K562 (cell line): Measurements from ENCODE around the gene MALSU1. TPM values are rescaled to one million over a fixed set of nuclear protein-coding genes. Genes with fewer than 3 reads are reported as not detected.

Source experiments
- BCOR ChIP-seq: fragments of 450-650 bp; IDR thresholded peaks from 2 replicates; pipeline ENCODE4 v1.6.1; 2016
- DLX4 ChIP-seq: fragments of 250-450 bp; sonication (Bioruptor Pico); IDR thresholded peaks from 2 replicates; pipeline ENCODE4 v1.6.1; 2021; ENCODE audit warnings: mild to moderate bottlenecking
- KAT8 ChIP-seq: fragments of 450-650 bp; IDR thresholded peaks from 2 replicates; pipeline ENCODE4 v1.6.1; 2016; ENCODE audit warnings: low read depth, mild to moderate bottlenecking
- MECOM ChIP-seq: fragments of 250-450 bp; sonication (Bioruptor Pico); IDR thresholded peaks from 2 replicates; pipeline ENCODE4 v1.8.0; 2022; ENCODE audit warnings: inconsistent platforms
- PHB ChIP-seq: fragments of 250-450 bp; sonication (Bioruptor Pico); IDR thresholded peaks from 2 replicates; pipeline ENCODE4 v1.5.0; 2021
- PURB ChIP-seq: sonication (generic); formaldehyde crosslinking; IDR thresholded peaks from 2 replicates; pipeline ENCODE4 v1.9.0; 2021; ENCODE audit warnings: low read depth, mild to moderate bottlenecking, missing genetic modification reagents
- STAG1 ChIP-seq: sonication (generic); formaldehyde crosslinking; IDR thresholded peaks from 2 replicates; pipeline ENCODE4 v1.5.0; 2020; ENCODE audit warnings: missing genetic modification reagents, borderline replicate concordance
- ZBTB12 ChIP-seq: fragments of 250-450 bp; sonication (Bioruptor Pico); IDR thresholded peaks from 2 replicates; pipeline ENCODE4 v1.4.0; 2020
- ZBTB40 ChIP-seq, 2 experiments: fragments of 450-650 bp in 1 of 2; sonication (generic) in 1 of 2; formaldehyde crosslinking in 1 of 2; IDR thresholded peaks; 2 replicates each; pipeline versions ENCODE4 v1.7.1 to v1.9.0; 2016 to 2022; ENCODE audit warnings: inconsistent platforms in 1 of 2, mild to moderate bottlenecking in 1 of 2, missing genetic modification reagents in 1 of 2
- ZNF134 ChIP-seq: fragments of 250-450 bp; sonication (Bioruptor Pico); conservative IDR thresholded peaks from 2 replicates; pipeline ENCODE4 v1.4.0; 2020
- ZNF174 ChIP-seq: fragments of 250-450 bp; sonication (Bioruptor Pico); IDR thresholded peaks from 2 replicates; pipeline ENCODE4 v1.4.0; 2020; ENCODE audit warnings: mild to moderate bottlenecking
- ZNF311 ChIP-seq: fragments of 250-450 bp; sonication (Bioruptor Pico); IDR thresholded peaks from 2 replicates; pipeline ENCODE4 v1.4.0; 2020; ENCODE audit warnings: mild to moderate bottlenecking, moderate library complexity
- polyA plus RNA-seq, 8 experiments: library from polyadenylated mRNA; depleted of rRNA in 4 of 8; stranded (reverse) in 5 of 8; unstranded in 3 of 8; fragments of >200 nt; fragmentation: Nextera tagmentation in 2 of 8; fragmentation: Illumina TruSeq in 1 of 8; extraction: Ambion mirVana in 2 of 8; extraction: Trizol in 1 of 8; gene quantifications; 2 replicates each; pipeline versions ENCODE4 v1.2.1 to v1.2.3, GENCODE V29; 2011 to 2014; ENCODE audit warnings: inconsistent platforms in 1 of 8, missing spikeins in 1 of 8
- total RNA-seq, 7 experiments: library from RNA; depleted of rRNA in 6 of 7; stranded (reverse); fragments of >200 nt in 6 of 7; fragmentation: Illumina TruSeq in 2 of 7; extraction: Trizol in 2 of 7; gene quantifications; 2 replicates each; pipeline versions ENCODE4 v1.2.1 to v1.2.3, GENCODE V29; 2011 to 2021; ENCODE audit warnings: low replicate concordance in 1 of 7
- TF ChIP-seq, protein P1 (sequence below): fragments of 250-450 bp; sonication (Bioruptor Pico); IDR thresholded peaks from 2 replicates; pipeline ENCODE4 v1.5.0; 2021; ENCODE audit warnings: mild to moderate bottlenecking, moderate library complexity
- TF ChIP-seq, protein P2 (sequence below): sonication (generic); formaldehyde crosslinking; IDR thresholded peaks from 2 replicates; pipeline ENCODE4 v1.9.0; 2022; ENCODE audit warnings: mild to moderate bottlenecking, missing genetic modification reagents

The MALSU1 gene
- total and polyA plus RNA-seq, 9 of the 15 experiments (the other 6 are each of a cell fraction or from before 2014, with no cell fraction given): 12.3 to 308 (median 81.2) TPM

DNA sequence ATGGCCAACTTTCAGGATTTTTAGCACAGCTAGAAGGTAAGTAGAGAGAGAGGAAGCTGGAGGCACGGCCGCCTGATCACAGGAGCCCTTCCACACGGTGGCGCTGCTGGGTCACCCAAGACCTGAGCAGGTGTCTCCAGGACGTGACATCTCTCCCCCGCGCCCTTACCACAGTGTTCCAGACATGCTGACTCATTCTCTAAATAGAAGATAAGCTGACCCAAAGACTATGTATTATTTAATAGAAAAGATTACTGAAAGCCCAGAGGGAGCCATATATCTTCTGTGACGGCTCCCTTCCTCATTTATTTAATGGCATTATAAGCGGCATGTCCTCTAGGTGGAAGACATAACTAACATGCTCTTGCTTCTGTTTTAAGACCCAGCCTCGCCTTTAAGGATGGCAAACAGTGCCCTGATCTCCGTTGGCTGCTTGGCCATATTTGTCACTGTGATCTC, 26.0 kb upstream of the MALSU1 start (continued):
- TF ChIP-seq, protein P1, sequence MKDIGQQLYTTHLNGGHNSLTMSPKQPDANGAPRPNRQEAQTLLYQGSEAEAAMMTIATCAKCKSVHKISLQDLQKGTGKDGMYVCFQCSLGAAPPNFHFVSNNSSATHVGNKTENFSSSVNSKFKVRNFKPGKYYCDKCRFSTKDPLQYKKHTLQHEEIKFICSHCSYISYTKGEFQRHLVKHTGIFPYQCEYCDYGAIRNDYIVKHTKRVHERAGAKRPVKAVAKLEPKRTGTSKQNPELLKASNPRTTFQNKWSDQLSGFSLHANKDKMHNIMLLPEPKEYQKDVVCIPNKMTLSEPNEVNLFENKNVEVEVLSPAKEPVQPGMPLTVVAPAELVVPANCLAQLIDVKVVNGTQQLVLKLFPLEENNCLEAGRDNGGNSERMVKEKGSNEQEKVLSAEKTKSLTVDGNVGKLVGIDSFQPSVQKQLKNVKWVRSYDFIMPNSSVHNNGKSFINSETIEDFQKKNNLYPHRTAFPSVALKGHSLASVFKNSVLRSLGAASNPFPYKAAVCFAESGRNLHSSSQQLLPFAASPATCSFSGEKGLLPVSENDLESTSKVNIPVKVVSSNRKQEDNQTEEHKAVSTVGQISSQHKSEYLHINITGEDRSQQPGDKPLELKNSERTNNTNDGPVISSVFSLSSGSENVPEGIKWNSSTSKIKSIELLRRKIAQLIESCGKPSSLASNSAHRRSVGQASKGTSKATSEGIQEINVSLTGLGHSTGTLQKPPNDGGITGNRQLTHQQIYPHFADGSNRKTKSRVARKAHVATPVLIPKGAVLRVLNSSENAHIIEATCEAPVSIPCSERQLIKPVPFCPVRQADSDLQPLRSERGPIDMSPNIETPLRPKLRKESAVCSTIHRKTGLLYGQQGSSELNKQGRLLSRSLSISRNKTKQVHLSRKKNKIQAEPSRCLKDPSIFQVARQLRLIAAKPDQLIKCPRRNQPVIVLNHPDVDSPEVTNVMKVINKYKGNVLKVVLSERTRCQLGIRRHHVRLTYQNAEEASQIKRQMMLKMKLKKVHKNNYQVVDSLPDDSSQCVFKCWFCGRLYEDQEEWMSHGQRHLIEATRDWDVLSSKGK (CRISPR knock-in tag): no peak
- TF ChIP-seq DLX4 (CRISPR knock-in tag): no peak
- TF ChIP-seq STAG1 (CRISPR knock-in tag): no peak; the same call in 1 of the 2 replicates
- TF ChIP-seq MECOM: no peak
- no peak for TF ChIP-seq BCOR
- no peak for TF ChIP-seq ZBTB40 (IDR thresholded peaks at IDR 0.05)
- no peak for TF ChIP-seq ZBTB40 (CRISPR knock-in tag; IDR thresholded peaks at IDR 0.05)
- no peak for TF ChIP-seq PURB (CRISPR knock-in tag)
- TF ChIP-seq ZNF134 (CRISPR knock-in tag): no peak
- no peak for TF ChIP-seq KAT8
- no peak for TF ChIP-seq ZNF174 (CRISPR knock-in tag)
- no peak for TF ChIP-seq PHB (CRISPR knock-in tag)
- TF ChIP-seq, protein P2, sequence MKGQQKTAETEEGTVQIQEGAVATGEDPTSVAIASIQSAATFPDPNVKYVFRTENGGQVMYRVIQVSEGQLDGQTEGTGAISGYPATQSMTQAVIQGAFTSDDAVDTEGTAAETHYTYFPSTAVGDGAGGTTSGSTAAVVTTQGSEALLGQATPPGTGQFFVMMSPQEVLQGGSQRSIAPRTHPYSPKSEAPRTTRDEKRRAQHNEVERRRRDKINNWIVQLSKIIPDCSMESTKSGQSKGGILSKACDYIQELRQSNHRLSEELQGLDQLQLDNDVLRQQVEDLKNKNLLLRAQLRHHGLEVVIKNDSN (CRISPR knock-in tag): no peak; the same call in 1 of the 2 replicates
- no peak for TF ChIP-seq ZNF311 (CRISPR knock-in tag)
- no peak for TF ChIP-seq ZBTB12 (CRISPR knock-in tag)
